RCC 7860 (cell line): Measurements from ENCODE around the gene KRTAP4-6.
A peak's percentile ranks its signal among the peaks of the same experiment; 100 is the strongest.
"Not testable (repeated sequence)": the region's sequence is repeated elsewhere in the genome, so short reads cannot be mapped to it uniquely, and the experiment has no call there.

Experiments
- DNase-seq: peaks from one replicate; pipeline ENCODE4 v3.0.0-alpha.2; 2015; ENCODE audit warnings: low spot score
- FAIRE-seq: peaks from 2 replicates; lab custom pipeline; 2012; peaks lifted over from hg19 to GRCh38; lab: Jason Lieb, UNC

Gene KRTAP4-6

DNA sequence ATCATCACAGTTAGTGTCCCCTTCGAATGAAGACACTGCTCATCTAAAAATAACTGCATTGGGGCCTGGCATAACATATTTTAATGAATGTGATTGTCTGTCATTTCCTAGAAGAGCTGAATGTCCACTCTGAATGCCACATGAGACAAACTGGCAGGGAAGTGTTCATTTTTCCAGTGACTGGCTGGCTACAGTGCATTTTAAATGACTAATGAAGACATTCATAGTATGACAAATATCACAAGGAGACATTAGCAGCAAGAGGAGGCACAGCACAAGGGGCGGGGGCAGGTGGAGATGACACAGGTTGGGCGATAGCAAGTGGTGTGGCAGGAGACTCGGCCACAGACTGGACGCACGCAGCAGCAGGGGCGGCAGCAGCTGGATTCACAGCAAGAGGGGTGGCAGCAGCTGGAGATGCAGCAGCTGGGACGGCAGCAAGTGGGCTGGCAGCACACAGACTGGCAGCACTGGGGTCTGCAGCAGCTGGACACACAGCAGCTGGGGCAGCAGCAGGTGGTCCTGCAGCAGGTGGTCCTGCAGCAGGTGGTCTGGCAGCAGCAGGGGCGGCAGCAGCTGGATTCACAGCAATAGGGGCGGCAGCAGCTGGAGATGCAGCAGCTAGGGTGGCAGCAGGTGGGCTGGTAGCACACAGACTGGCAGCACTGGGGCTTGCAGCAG, 8.8 kb upstream of the KRTAP4-6 start:
- FAIRE-seq, DNase-seq: not testable (repeated sequence)

DNA sequence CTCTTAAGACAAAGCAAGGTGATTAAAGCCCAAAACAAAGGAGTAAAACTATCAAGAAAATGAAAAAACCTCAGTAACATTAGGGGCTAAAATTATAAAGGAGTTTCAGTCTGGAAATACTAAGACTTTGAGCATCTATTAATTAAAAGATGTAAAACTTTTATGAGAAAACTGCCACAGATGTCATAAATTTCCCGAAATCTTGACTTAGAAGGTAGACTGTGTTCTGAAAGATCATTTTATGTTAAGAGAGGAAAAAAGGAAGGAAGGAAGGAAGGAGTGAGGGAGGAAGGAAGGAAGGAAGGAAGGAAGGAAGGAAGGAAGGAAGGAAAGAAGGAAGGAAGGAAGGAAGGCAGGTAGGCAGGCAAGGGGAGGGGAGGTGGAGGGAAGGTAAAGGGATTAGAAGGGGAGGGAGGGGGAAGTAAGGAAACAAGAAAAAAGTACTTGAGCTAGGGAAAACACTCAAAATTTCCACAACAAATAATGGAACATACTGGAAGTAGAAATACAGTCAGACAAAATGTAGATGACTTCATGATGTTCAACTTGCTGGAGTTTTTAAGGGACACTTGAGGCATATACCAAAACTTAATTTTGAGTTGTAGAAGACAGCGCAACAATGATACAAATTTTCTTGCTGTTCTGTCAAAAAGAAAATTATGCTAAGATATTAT, 7.3 kb upstream of the KRTAP4-6 start:
- DNase-seq, result no peak
- no peak for FAIRE-seq

DNA sequence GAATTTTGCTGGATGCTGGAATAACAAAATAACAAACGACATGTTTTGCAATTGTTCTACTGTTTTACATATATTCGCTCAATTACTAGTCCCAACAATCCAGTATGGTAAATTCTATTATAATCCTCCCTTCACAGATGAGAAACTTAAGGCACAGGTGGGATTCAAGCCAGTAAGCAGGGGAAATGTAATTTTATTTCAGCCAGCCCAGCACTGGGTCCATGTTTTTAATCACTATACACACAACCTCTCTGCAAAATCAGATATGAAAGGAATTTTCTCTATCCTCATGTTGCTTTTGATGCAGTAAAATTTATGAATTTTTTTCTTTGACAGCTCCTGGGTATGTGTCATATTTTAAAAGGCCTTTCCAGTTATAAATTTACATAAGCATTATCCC, 4.9 kb upstream of the KRTAP4-6 start:
- DNase-seq, result no peak
- FAIRE-seq, result no peak

DNA sequence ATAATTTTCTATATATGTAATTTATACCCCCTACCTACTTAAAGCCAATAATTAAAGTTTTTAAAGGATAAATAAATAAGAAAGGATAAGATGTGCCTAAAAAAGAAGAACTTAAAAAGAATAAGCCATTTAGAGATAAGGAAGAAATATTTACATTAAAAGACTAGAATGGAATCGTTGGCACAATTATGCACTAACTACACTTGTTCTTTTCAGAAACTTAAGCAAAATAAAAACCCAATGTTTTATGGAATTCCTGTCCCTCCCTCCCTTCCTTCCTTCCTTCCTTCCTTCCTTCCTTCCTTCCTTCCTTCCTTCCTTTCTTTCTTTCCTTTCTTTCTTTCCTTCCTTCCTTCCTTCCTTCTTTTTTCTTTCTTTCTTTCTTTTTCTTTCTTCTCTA, 4.5 kb upstream of the KRTAP4-6 start:
- DNase-seq (no peak), FAIRE-seq (no peak)

DNA sequence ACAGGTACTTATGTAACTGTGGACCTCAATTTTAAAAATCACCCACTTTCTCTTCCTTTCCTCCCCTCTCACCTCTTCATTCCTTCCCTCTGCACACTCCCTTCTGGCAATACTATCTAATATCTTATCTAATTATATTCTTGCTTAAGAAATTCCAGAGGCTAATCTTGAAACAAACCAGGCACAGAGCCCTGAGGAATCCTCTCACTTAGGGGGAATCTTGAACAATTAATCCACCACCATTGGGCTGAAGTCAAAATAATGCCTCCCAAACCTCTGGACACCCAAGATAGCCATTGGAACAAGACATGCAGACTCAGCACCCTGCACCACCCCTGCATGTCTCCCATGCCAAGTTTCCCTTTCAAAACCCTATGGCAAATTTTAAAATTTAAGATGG, 1.0 kb upstream of the KRTAP4-6 start:
- no peak for DNase-seq
- no peak for FAIRE-seq

DNA sequence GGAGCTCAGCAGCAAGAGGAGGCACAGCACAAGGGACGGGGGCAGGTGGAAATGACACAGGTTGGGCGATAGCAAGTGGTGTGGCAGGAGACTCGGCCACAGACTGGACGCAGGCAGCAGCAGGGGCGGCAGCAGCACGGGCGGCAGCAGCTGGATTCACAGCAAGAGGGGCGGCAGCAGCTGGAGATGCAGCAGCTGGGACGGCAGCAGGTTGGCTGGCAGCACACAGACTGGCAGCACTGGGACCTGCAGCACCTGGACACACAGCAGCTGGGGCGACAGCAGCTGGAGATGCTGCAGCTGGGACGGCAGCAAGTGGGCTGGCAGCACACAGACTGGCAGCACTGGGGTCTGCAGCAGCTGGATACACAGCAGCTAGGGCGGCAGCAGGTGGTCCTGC, 479 bp downstream of the KRTAP4-6 start:
- not testable (repeated sequence) for DNase-seq, FAIRE-seq

DNA sequence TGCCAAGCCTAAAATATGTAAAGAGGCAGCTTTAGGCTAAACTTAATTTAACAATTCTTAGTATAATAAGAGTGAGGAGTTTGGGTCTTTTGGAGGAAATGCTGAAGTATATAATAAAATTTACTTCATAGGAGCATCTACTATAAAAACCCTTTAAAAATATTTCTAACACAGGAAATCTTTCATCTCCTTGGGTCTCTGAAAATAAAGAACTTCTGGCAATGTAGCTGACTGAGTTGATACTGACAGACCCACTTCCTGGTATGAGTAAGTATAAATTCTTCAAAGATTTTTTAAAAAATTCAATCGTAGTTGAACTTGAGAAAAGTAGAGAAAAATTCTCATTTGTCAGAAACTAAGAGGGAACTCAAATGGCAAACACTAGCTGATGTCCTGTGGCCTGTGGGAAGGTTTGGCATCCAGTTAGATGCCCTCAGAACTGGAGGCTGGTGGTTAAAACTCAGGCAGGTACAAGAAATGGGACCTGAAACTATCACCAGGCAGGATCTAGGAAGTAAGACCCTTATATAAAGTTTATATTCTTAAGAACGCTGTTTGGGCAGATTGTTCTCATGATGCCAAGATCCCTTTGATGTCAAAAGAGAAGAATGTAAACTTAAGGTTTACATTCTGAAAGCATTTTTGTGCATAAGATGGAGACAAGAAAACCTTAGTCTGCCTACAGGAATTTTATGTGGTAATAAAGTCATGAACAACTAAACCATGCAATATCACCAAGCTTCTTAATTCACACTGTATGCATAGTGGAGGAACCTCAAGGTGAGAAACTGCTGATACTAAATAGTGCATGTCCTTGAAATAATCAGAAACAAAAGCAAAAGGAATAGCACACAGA, 6.2 kb downstream of the KRTAP4-6 start:
- FAIRE-seq (no peak), DNase-seq (no peak)

DNA sequence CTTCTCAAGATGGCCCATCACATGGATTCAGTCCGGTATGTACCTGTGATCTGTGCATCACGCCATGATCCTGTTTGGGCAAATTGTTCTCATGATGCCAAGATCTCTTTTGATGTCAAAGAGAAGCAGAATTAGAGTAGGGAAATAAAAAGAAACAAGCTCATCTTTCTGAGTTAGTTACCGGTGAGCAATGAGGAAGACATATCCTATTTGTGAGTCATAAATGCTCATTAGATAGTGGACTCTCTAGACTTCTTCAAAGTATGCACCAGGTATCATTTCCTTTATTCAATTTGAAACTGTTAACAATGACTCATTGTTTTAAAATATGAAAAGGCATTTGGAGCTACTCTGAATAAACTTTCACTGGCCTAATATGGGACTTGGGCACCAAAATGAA, 8.4 kb downstream of the KRTAP4-6 start:
- DNase-seq (peak; percentile 76), FAIRE-seq (peak; percentile 87)

DNA sequence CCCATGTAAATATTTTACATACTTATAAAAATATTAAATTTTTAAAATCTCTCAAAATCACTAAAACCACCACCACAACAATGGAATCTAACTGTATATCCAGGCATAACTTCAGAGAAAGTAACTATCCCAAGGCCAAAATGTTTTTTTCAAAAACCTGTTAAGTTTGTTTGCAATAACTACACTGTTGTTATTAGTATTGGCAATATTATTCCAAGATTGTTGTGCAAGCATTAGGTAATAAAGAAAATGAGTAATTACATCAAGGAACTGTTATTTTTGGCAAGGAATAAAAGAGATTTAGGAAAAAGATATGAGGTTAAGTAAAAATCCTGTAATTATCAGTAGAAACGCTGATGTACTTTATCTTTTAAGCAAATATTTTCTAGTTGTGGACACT, 13.0 kb downstream of the KRTAP4-6 start:
- no peak for DNase-seq
- FAIRE-seq, result no peak

DNA sequence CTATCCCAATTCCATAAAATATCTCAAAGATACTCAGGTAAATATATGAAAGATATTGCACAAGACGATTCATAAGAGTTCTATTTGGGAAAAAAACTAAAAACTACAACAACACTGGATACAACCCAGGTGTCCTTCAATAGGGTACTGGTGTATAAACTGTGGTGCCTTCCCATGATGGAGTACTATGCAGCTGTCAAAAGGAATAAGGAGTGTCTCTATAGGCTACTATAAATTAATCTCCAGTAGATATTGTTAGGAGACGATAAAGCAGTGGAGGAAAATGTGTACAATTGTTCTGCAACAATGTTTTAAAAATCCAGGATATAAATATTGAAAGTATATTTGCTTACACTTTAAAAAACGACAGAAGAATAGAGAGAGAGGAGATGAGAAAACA, 13.9 kb downstream of the KRTAP4-6 start:
- FAIRE-seq (no peak), DNase-seq (no peak)

DNA sequence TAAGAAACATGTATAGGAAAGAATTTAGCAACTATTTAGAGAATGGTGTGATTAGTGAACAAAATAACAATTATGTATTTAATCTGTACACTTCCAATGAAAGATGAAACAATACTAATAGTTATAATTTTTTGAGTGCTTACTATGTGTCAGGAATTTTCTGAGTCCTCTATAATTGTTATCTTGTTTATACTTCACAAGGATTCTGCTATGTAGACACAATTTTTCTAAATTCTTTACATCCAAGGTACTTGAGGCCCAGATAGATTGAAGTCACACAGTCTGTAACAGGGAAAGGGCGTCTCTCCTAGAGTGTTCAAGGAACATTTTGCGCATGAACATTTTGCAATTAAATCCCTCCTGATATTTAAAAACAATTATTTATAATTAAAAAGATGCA, 15.3 kb downstream of the KRTAP4-6 start:
- FAIRE-seq (no peak), DNase-seq (no peak)

DNA sequence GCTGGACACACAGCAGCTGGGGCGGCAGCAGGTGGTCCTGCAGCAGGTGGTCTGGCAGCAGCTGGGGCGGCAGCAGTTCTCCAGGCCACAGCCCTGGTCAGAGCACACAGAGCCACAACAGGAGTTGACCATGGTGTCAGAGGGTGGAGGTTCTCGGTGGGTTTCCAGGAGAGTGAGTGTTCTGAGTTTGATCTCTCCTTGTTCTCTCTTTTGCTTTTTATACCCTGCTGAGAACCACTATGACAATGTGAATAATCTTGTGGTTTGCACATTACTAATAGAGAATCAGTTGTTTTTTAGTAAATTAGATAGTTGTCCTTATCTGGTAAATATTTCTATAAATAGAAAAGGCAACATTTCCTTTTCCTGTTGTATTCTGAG, 16.4 kb downstream of the KRTAP4-6 start, which contains the start of gene KRTAP4-12:
TSS of gene KRTAP4-12 (minus strand) at position 192 of the 381 bp plus-strand sequence. CDS start at position 132, 60 bp downstream.
- not testable (repeated sequence) for DNase-seq, FAIRE-seq

DNA sequence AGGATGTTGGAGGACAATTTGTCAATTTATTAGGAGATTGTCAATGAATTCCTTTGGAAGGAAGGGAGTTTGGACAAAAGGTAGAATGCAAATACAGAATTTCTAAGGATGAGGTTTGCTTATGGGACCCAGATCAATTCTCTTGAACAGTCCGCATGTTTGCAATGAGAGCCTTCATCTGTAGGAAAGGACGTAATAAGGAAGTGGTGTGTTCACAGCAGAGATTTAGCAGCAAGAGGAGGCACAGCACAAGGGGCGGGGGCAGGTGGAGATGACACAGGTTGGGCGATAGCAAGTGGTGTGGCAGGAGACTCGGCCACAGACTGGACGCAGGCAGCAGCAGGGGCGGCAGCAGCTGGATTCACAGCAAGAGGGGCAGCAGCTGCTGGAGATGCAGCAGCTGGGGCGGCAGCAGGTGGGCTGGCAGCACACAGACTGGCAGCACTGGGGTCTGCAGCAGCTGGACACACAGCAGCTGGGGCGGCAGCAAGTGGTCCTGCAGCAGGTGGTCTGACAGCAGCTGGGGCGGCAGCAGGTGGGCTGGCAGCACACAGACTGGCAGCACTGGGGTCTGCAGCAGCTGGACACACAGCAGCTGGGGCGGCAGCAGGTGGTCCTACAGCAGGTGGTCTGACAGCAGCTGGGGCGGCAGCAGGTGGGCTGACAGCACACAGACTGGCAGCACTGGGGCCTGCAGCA, 16.9 kb downstream of the KRTAP4-6 start:
- not testable (repeated sequence) for FAIRE-seq

DNA sequence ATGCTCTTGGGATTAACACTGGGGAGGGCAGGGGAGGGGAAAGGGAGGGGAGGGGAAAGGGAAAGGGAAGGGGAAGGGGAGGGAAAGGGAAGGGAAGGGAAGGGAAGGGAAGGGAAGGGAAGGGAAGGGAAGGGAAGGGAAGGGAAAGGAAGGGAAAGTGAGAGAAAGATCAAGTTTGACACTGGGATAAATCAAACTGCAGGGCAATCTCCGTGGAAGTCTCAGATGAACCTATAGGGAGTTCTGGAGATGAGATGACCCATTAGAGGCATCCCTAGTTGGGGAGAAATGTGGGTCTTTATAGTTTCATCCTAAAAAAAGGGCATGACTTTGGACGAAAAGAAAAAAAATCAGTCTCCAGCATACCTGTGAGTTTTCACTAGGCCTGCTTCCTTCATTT, 18.6 kb downstream of the KRTAP4-6 start:
- DNase-seq (no peak), FAIRE-seq (no peak)

More for the DNA sequence above, 16.9 kb downstream of the KRTAP4-6 start:
- not testable (repeated sequence) for DNase-seq

DNA sequence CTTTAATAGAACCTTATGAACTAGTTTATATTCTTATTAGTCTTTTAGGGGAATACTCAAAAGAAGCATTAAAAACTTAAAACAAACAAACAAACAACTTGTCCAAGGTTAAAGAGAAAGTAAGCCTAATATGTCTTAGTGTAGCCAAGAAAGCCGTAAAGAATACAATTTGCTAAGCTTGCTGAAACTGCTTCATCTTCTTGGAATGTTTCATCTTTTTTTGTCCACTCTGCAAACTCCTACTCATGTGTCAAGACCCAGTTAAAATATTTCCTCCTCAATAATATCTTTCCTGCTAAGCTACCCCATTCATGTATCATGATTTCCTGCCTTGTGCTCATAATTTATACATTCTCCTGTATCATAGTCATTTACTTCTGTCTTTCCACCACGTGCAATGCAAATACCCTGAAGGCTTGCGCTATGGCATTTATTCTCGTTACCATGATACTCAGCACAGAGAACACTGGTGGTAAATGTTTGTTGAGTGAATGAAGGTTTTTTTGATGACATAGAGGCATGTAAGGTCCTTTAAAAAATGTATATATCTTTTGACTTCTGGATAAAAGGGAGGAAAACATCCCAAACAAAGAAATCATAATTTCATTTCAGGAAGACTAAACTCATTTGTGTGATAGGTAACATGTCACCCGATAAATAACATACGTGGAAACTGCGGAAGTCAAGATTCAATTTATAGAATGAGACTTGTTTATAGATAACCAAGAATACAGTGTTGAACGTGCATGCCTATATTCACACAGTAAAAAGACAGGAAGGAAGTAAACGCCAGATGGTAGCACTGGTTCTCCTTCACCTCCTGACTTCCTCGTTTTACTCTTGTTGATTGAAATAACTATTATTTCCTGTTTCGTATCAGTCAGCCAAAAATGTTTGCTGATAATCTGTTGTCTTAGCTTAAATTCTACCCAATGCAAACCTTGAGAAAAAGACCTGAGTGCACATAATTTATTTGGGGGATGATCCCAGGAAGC, 20.4 kb downstream of the KRTAP4-6 start:
- not testable (repeated sequence) for DNase-seq
- FAIRE-seq, result peak; percentile 54

DNA sequence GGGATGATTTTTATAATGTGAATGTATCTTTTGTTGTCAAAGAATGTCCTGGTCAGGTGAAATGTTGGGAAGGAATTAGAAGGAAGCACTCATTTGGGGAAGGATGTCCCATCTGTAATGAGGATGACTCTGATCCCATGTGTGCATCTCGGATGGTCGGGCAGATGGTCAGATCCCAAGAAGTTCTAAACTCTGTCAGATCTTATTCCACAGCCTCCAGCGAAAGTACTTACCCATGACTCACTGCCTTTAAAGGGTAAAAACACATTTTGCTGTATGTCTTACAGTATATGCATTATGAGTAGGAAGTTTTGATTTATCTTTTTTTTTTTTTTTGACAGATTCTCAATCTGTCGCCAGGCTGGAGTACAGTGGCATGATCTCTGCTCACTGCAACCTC, 21.6 kb downstream of the KRTAP4-6 start:
- DNase-seq (no peak), FAIRE-seq (no peak)

DNA sequence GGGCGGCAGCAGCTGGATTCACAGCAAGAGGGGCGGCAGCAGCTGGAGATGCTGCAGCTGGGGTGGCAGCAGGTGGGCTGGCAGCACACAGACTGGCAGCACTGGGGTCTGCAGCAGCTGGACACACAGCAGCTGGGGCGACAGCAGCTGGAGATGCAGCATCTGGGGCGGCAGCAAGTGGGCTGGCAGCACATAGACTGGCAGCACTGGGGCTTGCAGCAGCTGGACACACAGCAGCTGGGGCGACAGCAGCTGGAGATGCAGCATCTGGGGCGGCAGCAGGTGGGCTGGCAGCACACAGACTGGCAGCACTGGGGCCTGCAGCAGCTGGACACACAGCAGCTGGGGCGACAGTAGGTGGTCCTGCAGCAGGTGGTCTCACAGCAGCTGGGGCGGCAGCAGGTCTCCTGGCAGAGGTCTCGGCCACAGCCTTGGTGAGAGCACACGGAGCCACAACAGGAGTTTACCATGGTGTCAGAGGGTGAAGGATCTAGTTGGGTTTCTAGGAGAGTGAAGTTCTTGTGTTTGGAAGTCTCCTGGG, 22.4 kb downstream of the KRTAP4-6 start, which contains the start of gene KRTAP4-11:
TSS of gene KRTAP4-11 (minus strand) at position 528 of the 541 bp plus-strand sequence. CDS start at position 470, 58 bp downstream.
- FAIRE-seq, DNase-seq: not testable (repeated sequence)

DNA sequence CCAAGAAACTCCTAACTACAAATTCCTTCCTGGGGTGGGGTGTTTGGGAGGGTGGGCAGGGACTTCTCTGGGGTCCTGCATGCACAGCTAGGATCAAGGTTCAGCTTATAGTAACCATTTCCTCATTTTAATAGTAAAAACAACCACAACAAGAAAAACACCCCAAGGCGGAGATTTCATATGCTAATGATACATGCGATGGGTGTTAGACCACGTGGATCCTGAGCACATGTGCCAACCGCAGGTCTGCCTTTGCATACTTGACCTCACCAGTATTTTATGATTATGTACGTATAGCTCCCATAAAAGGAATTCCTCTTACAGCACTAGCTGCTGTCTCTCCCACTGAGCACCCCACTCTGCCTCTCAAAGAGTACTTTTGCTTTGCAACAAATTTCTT, 24.0 kb downstream of the KRTAP4-6 start:
- no peak for DNase-seq
- no peak for FAIRE-seq
